Colonic mucosa (tissue), 4 donors: ENCODE measurements around the gene TOR1B. TPM values are rescaled to one million over a fixed set of nuclear protein-coding genes. Genes with fewer than 3 reads are reported as not detected.
"Not testable (repeated sequence)": the region's sequence is repeated elsewhere in the genome, so short reads cannot be mapped to it uniquely, and the experiment has no call there.

ENCODE experiments used
- DNase-seq: peaks from one replicate; pipeline ENCODE4 v3.0.0-alpha.2; 2020
- H3K27ac ChIP-seq: fragments of 200-600 bp; one replicate; pipeline ENCODE4 v1.8.0; 2021
- H3K27me3 ChIP-seq: fragments of 200-600 bp; one replicate; pipeline ENCODE4 v1.8.0; 2021
- H3K36me3 ChIP-seq: fragments of 200-600 bp; one replicate; pipeline ENCODE4 v1.8.0; 2021
- H3K4me1 ChIP-seq: fragments of 200-600 bp; one replicate; pipeline ENCODE4 v1.8.0; 2021; ENCODE audit warnings: mild to moderate bottlenecking
- H3K4me3 ChIP-seq: fragments of 200-600 bp; one replicate; pipeline ENCODE4 v1.8.0; 2021
- H3K9ac ChIP-seq, 2 donors: one replicate each; pipeline ENCODE4 v1.7.0; 2013; ENCODE audit warnings: control low read depth in 2 of 2, low read depth in 2 of 2, low read length in 2 of 2
- H3K9me3 ChIP-seq: fragments of 200-600 bp; one replicate; pipeline ENCODE4 v1.8.0; 2021
- intact Hi-C: fragments of 100-400 bp; cut with DNase I; formaldehyde crosslinking; loops from one replicate; pipeline ENCODE4 v1.14.1; 2022
- total RNA-seq, 2 donors: library from RNA; stranded (reverse); fragmentation: NEBNext Ultra II Directional in 1 of 2; extraction: Animal tissue kit (Norgen Biotek cat#: 25700) in 1 of 2; gene quantifications; one replicate each; pipeline ENCODE4 v1.2.1, GENCODE V29; 2021
- TF ChIP-seq, protein P1 (sequence below): fragments of 200-600 bp; IDR thresholded peaks from one replicate; pipeline ENCODE4 v1.8.0; 2022; ENCODE audit warnings: antibody characterized with exemption, mild to moderate bottlenecking
- donor health status: healthy.
- donor health status: DM: no; HTN: no; CAD: no.
- donor health status: DM: no; HTN: no; CAD: no.

The TOR1B gene
- total RNA-seq, 2 donors from 2014 or later = 49.0 to 60.8 TPM

DNA sequence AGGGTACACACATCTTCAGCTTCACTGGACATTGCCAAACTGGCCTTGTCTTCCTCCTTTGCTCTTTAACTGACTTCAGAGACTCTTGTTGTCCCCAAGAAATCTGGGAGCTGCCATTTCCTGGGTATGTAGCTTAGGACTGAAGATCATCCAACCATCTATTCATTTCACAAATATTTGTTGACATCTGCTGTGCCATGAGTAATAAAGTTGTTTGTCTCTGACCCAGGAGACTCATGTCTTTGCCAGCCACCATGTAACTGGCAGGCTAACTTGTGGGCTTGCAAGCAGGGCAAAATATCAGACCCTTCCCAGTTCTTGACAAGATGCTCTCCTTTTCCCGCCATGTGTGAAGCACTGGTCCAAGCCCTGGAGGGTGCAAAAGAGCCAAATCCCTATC lies 17.1 kb upstream of the TOR1B start:
- Histone ChIP-seq H3K27me3 (no peaks in the 10 kb centered on the region), H3K36me3 (no peaks in the 10 kb centered on the region), H3K9me3 (no peaks in the 10 kb centered on the region), H3K27ac (no peak overlapping the region), H3K4me3 (no peak overlapping the region), H3K9ac (no peak overlapping the region), H3K4me1 (no peaks in the 10 kb centered on the region)
- intact Hi-C loops = loop anchor here (5.0 kb wide), 2 partner anchors 649 to 779 kb away; no protein-coding TSS in a partner anchor
- TF ChIP-seq, protein P1, sequence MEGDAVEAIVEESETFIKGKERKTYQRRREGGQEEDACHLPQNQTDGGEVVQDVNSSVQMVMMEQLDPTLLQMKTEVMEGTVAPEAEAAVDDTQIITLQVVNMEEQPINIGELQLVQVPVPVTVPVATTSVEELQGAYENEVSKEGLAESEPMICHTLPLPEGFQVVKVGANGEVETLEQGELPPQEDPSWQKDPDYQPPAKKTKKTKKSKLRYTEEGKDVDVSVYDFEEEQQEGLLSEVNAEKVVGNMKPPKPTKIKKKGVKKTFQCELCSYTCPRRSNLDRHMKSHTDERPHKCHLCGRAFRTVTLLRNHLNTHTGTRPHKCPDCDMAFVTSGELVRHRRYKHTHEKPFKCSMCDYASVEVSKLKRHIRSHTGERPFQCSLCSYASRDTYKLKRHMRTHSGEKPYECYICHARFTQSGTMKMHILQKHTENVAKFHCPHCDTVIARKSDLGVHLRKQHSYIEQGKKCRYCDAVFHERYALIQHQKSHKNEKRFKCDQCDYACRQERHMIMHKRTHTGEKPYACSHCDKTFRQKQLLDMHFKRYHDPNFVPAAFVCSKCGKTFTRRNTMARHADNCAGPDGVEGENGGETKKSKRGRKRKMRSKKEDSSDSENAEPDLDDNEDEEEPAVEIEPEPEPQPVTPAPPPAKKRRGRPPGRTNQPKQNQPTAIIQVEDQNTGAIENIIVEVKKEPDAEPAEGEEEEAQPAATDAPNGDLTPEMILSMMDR = no peak
- DNase-seq = no peak

DNA sequence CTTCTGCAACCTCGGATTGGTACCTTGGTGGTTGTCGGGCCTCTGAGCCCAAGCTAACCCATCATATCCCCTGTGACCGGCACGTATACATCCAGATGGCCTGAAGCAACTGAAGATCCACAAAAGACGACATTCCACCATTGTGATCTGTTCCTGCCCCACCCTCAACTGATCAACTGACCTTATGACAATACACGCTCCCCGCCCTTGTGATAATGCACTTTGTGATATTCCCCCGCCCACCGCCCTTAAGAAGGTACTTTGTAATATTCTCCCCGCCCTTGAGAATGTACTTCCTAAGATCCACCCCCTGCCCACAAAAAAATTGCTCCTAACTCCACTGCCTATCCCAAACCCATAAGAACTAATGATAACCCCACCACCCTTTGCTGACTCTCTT lies 16.5 kb upstream of the TOR1B start:
- no peaks in the 10 kb centered on the region for H3K27me3 ChIP-seq
- H3K4me3 ChIP-seq = no peak overlapping the region
- no peaks in the 10 kb centered on the region for H3K9me3 ChIP-seq
- TF ChIP-seq, protein P1 = no peak
- H3K36me3 ChIP-seq = no peaks in the 10 kb centered on the region
- no peak overlapping the region for H3K27ac ChIP-seq
- DNase-seq = no peak
- no peaks in the 10 kb centered on the region for H3K4me1 ChIP-seq
- H3K9ac ChIP-seq = no peak overlapping the region
- intact Hi-C loops = loop anchor here (5.0 kb wide), 2 partner anchors 649 to 779 kb away; no protein-coding TSS in a partner anchor

DNA sequence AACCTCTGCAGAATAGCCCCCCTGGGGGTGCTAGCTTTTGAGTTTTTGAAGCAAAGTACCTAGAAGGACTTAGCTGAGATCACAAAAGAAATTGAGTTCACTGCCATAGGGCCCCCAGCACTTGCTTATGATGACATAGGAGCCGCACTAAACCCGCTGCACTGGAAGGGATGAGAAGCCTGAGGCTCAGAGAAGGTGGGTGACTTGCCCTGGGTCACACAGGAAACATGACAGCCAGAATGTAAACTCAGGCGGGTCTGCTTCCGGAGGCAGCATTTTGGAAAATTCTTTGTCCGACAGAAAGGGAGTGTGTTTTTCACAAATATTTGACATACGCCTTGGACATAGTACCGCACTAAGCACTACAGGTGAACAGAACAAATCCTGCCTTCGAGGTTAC lies 8.4 kb upstream of the TOR1B start:
- Histone ChIP-seq H3K4me1 (no peaks in the 10 kb centered on the region), H3K36me3 (no peaks in the 10 kb centered on the region), H3K27ac (no peak overlapping the region), H3K27me3 (no peaks in the 10 kb centered on the region), H3K9ac (no peak overlapping the region), H3K4me3 (no peak overlapping the region), H3K9me3 (no peaks in the 10 kb centered on the region)
- no peak for DNase-seq
- TF ChIP-seq, protein P1 = no peak
- intact Hi-C loops = no loop called here

DNA sequence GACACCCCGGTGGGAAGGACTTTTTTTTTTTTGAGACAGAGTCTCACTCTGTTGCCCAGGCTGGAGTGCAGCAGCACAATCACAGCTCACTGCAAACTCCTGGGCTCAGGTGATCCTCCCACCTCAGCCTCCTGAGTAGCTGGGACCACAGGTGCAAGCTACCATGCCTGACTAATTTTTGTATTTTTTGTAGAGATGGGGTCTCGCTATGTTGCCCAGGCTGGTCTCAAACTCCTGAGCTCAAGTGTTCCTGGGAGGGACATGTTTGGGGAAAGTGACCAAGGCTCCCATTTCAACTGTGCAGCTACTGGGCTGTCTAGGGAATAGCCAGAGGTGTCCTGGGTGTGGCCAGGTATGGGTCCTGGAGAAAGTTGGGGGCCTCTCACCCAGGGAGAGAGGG lies 7.0 kb upstream of the TOR1B start:
- intact Hi-C loops, H3K9ac ChIP-seq, H3K4me1 ChIP-seq, H3K36me3 ChIP-seq, H3K9me3 ChIP-seq, H3K4me3 ChIP-seq, H3K27ac ChIP-seq, H3K27me3 ChIP-seq, DNase-seq: not testable (repeated sequence)

DNA sequence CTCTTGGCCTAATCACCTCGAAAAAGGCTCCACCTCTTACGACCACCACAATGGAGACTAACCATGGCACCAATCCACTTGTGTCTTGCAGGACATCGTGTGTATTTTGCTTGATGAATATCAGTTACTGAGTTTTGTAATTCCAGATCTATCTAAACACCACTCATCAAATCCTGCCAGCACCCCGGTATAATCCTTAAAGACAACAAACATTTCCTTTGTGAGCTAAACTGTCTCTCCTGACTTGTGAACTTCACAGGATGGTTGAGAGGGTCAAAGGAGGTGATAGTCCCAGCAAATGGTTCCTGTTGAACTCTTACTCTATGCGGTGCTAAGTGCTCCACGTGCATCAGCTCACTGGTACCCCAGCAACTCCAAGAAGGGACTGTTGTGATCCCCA lies 4.0 kb upstream of the TOR1B start:
- H3K36me3 ChIP-seq = no peaks in the 10 kb centered on the region
- peaks cover 1% of the 10 kb centered on the region for H3K4me1 ChIP-seq
- no peaks in the 10 kb centered on the region for H3K9me3 ChIP-seq
- no peak overlapping the region for H3K4me3 ChIP-seq
- H3K27me3 ChIP-seq = no peaks in the 10 kb centered on the region
- no peak overlapping the region for H3K27ac ChIP-seq
- intact Hi-C loops = no loop called here
- DNase-seq = no peak
- TF ChIP-seq, protein P1 = no peak
- no peak overlapping the region for H3K9ac ChIP-seq

DNA sequence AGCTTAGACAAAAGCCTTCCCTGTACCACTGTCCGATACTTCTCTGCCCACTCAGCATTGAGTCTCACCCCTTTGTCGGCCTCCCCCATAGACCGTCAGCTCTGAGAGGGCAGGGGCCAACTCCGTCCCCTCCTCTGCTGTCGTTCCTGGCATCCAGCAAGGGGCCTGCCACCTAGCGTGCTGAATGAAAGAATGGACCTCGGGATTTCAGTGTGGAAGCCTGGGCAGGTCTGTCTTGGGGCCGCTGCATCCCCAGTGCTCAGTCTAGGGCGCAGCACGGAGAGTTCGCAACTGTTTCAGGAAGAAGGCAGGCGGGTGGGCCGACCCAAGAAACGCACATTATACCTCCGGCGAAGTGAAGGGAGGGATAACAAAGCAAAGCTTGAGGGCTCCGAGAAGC lies 1.5 kb upstream of the TOR1B start:
- intact Hi-C loops = no loop called here

More for the DNA sequence above, 1.5 kb upstream of the TOR1B start:
- Histone ChIP-seq H3K36me3 (no peaks in the 10 kb centered on the region), H3K27ac (no peak overlapping the region), H3K4me3 (no peak overlapping the region), H3K9me3 (no peaks in the 10 kb centered on the region), H3K4me1 (peaks cover 10% of the 10 kb centered on the region), H3K9ac (no peak overlapping the region), H3K27me3 (no peaks in the 10 kb centered on the region)
- DNase-seq = no peak
- TF ChIP-seq, protein P1 = no peak
